ENCODE results near the gene OGFOD2.

The OGFOD2 gene

GRCh38 chr12:122977655-122978392 is 2.8 kb downstream of the OGFOD2 start:
- DNase-seq, result no peak

- DNase-seq, result no peak
Observed at GRCh38 chr12:122978507-122978955, 3.5 kb downstream of the OGFOD2 start.

GRCh38 chr12:122979001-122979907 is 4.2 kb downstream of the OGFOD2 start:
- DNase-seq, result no peak

GRCh38 chr12:122979908-122980182 is 4.8 kb downstream of the OGFOD2 start:
- DNase-seq, result no peak

GRCh38 chr12:122980183-122981035 is 5.4 kb downstream of the OGFOD2 start, which contains the start of gene ARL6IP4:
Gene ARL6IP4 (plus strand): TSS chr12:122980681. CDS start chr12:122981140, 459 bp downstream.
- no peak for DNase-seq

- no peak for DNase-seq
Observed at GRCh38 chr12:122981036-122981471, 6.0 kb downstream of the OGFOD2 start.

- no peak for DNase-seq
Observed at GRCh38 chr12:122981587-122982476, 6.8 kb downstream of the OGFOD2 start.

- DNase-seq, result no peak
Observed at GRCh38 chr12:122982477-122982815, 7.4 kb downstream of the OGFOD2 start.

GRCh38 chr12:122982963-122983788 is 8.1 kb downstream of the OGFOD2 start:
- no peak for DNase-seq

GRCh38 chr12:122983789-122984515 is 8.9 kb downstream of the OGFOD2 start:
- no peak for DNase-seq

- no peak for DNase-seq
Observed at GRCh38 chr12:122984612-122985337, 9.7 kb downstream of the OGFOD2 start.

GRCh38 chr12:122985338-122986257 is 10.6 kb downstream of the OGFOD2 start:
- DNase-seq, result no peak

- no peak for DNase-seq
Observed at GRCh38 chr12:122986258-122986871, 11.3 kb downstream of the OGFOD2 start.

GRCh38 chr12:122987086-122987951 is 12.3 kb downstream of the OGFOD2 start:
- no peak for DNase-seq

- DNase-seq, result no peak
Observed at GRCh38 chr12:122988036-122988435, 13.0 kb downstream of the OGFOD2 start.

GRCh38 chr12:122988612-122989212 is 13.7 kb downstream of the OGFOD2 start:
- no peak for DNase-seq
